K562 (cell line): ENCODE data around the gene PAPOLB. TPM values are rescaled to one million over a fixed set of nuclear protein-coding genes. Genes with fewer than 3 reads are reported as not detected.

Experiments used
- ATAC-seq: fragments of 200-7000 bp; cut with Tn5 transposase; 3 replicates; pipeline ENCODE4 v1.9.1; 2020; ENCODE audit warnings: moderate library complexity
- BruUV-seq: library from RNA; stranded (reverse); fragments of 400-500 nt; replicated peaks from 2 replicates; lab custom pipeline; 2021; lab: Mats Ljungman, UMichigan
- CTCF ChIA-PET: fragments of 300-600 bp; formaldehyde crosslinking; extraction: SDS; loops from one replicate; lab custom pipeline; 2021; ENCODE audit warnings: low intra/inter-chr PET ratio; lab: Yijun Ruan, JAX
- POLR2A ChIA-PET: fragments of 300-600, 350-650 bp; sonication (Branson Sonifier 250); formaldehyde crosslinking; extraction: SDS; loops from one replicate; lab custom pipeline; 2021; ENCODE audit warnings: antibody characterized with exemption, inconsistent platforms; lab: Yijun Ruan, JAX
- DNase-seq, 4 experiments: peaks; one replicate each; pipeline versions ENCODE4 v3.0.0 to v3.0.0-alpha.2; 2011 to 2018; ENCODE audit warnings: low spot score in 3 of 4, mixed read lengths in 3 of 4; ENCODE audit errors: extremely low read depth in 1 of 4
- FAIRE-seq: peaks from 2 replicates; lab custom pipeline; 2011; peaks lifted over from hg19 to GRCh38; lab: Jason Lieb, UNC
- H2AFZ ChIP-seq: 2 replicates; pipeline ENCODE4 v1.6.0; 2011; ENCODE audit warnings: low read depth, low read length, control low read depth, inconsistent platforms
- H3K27ac ChIP-seq: fragments of 200-600 bp; 3 replicates; pipeline ENCODE4 v1.8.0; 2011; ENCODE audit warnings: low read depth, mild to moderate bottlenecking, control low read depth, inconsistent platforms, low read length, moderate library complexity, mixed read lengths; ENCODE audit errors: extremely low read depth
- H3K27me3 ChIP-seq, 2 experiments: fragments of 300-600 bp in 1 of 2; 2 replicates in 1 of 2; 3 replicates in 1 of 2; pipeline versions ENCODE4 v1.6.0 to v1.8.0; 2011; ENCODE audit warnings: inconsistent platforms in 2 of 2, low read length in 2 of 2, mild to moderate bottlenecking in 1 of 2, mixed read lengths in 1 of 2, moderate library complexity in 1 of 2; ENCODE audit not compliant: control insufficient read depth in 2 of 2, insufficient read depth in 2 of 2
- H3K36me3 ChIP-seq: fragments of 300-600 bp; 3 replicates; pipeline ENCODE4 v1.8.0; 2011; ENCODE audit warnings: mild to moderate bottlenecking, low read length, inconsistent platforms; ENCODE audit not compliant: control insufficient read depth, insufficient read depth
- H3K4me1 ChIP-seq, 2 experiments: fragments of 200-600 bp in 1 of 2; replicated peaks in 1 of 2; 2 replicates in 1 of 2; 3 replicates in 1 of 2; pipeline versions ENCODE4 v1.5.1 to v1.8.0; 2011; ENCODE audit warnings: inconsistent platforms in 2 of 2, low read length in 2 of 2, mild to moderate bottlenecking in 1 of 2, mixed read lengths in 1 of 2, moderate library complexity in 1 of 2; ENCODE audit not compliant: control insufficient read depth in 2 of 2, insufficient read depth in 2 of 2
- H3K4me2 ChIP-seq: 2 replicates; pipeline ENCODE4 v1.6.1; 2011; ENCODE audit warnings: low read length, control low read depth, inconsistent platforms, mixed read lengths; ENCODE audit not compliant: insufficient read depth
- H3K4me3 ChIP-seq: fragments of 200-600 bp; sonication (generic), shearing (Covaris generic); 2 replicates; pipeline ENCODE4 v1.5.1; 2016; ENCODE audit warnings: control low read depth, inconsistent platforms
- H3K79me2 ChIP-seq: fragments of 200-600 bp; 3 replicates; pipeline ENCODE4 v1.8.0; 2011; ENCODE audit warnings: low read length, inconsistent platforms; ENCODE audit not compliant: control insufficient read depth, insufficient read depth
- H3K9ac ChIP-seq, 2 experiments: 2 replicates each; pipeline versions ENCODE4 v1.6.0 to v1.6.1; 2011; ENCODE audit warnings: low read depth in 2 of 2, low read length in 2 of 2, control low read depth in 1 of 2, inconsistent platforms in 1 of 2, mild to moderate bottlenecking in 1 of 2, mixed read lengths in 1 of 2; ENCODE audit not compliant: insufficient read depth in 1 of 2
- H3K9me1 ChIP-seq: one replicate; pipeline ENCODE4 v1.6.0; 2011; ENCODE audit warnings: inconsistent platforms, mild to moderate bottlenecking, low read length, moderate library complexity; ENCODE audit not compliant: control insufficient read depth, insufficient read depth
- H3K9me3 ChIP-seq: replicated peaks from 2 replicates; pipeline ENCODE4 v1.5.1; 2011; ENCODE audit warnings: low read depth, low read length, inconsistent platforms; ENCODE audit not compliant: control insufficient read depth, insufficient read depth
- H4K20me1 ChIP-seq: replicated peaks from 2 replicates; pipeline ENCODE4 v1.6.1; 2011; ENCODE audit warnings: low read length, inconsistent platforms, mixed read lengths; ENCODE audit not compliant: control insufficient read depth, insufficient read depth
- CBFB ChIP-seq: sonication (generic); formaldehyde crosslinking; IDR thresholded peaks from 2 replicates; pipeline ENCODE4 v1.4.0; 2020; ENCODE audit warnings: mild to moderate bottlenecking, missing genetic modification reagents
- CHCHD3 ChIP-seq: fragments of 250-450 bp; sonication (Bioruptor Pico); IDR thresholded peaks from 2 replicates; pipeline ENCODE4 v2.1.2; 2022; ENCODE audit warnings: mild to moderate bottlenecking
- CREB1 ChIP-seq, 2 experiments: sonication (generic) in 1 of 2; formaldehyde crosslinking in 1 of 2; IDR thresholded peaks; 2 replicates each; pipeline versions ENCODE4 v1.6.1 to v1.8.0; 2012 to 2022; ENCODE audit warnings: inconsistent platforms in 1 of 2, mild to moderate bottlenecking in 1 of 2, missing genetic modification reagents in 1 of 2, moderate library complexity in 1 of 2
- PHF21A ChIP-seq: fragments of 450-650 bp; IDR thresholded peaks from 2 replicates; pipeline ENCODE4 v1.6.1; 2017; ENCODE audit warnings: low read depth, borderline replicate concordance
- PYGO2 ChIP-seq: fragments of 450-650 bp; IDR thresholded peaks from 2 replicates; pipeline ENCODE4 v1.6.1; 2016; ENCODE audit warnings: mild to moderate bottlenecking, missing genetic modification characterization, moderate library complexity, missing compliant biosample characterization
- STAT5A ChIP-seq: IDR thresholded peaks from 2 replicates; pipeline ENCODE4 v1.6.1; 2012; ENCODE audit warnings: low read length, inconsistent platforms, borderline replicate concordance
- TEAD1 ChIP-seq, 2 experiments: fragments of 450-650 bp in 1 of 2; sonication (generic) in 1 of 2; formaldehyde crosslinking; IDR thresholded peaks; 2 replicates each; pipeline versions ENCODE4 v1.4.0 to v1.8.0; 2020 to 2022; ENCODE audit warnings: mild to moderate bottlenecking in 2 of 2, missing genetic modification reagents in 1 of 2
- TRIM24 ChIP-seq, 2 experiments: fragments of 450-650 bp; IDR thresholded peaks; 2 replicates each; pipeline ENCODE4 v1.6.1; 2016
- TRIM28 ChIP-seq: fragments of 450-650 bp; IDR thresholded peaks from 2 replicates; pipeline ENCODE4 v1.6.1; 2017
- ZBTB12 ChIP-seq: fragments of 250-450 bp; sonication (Bioruptor Pico); IDR thresholded peaks from 2 replicates; pipeline ENCODE4 v1.4.0; 2020
- ZBTB8A ChIP-seq: fragments of 450-650 bp; IDR thresholded peaks from 2 replicates; pipeline ENCODE4 v1.6.1; 2018; ENCODE audit warnings: mild to moderate bottlenecking, moderate library complexity; ENCODE audit not compliant: partially characterized antibody
- WGBS: fragments of 100-300 bp; shearing (Covaris generic); methylation state at CpG from one replicate; pipeline ENCODE4 v1.1.6; 2016; ENCODE audit warnings: low coverage, mixed read lengths; ENCODE audit not compliant: insufficient coverage; ENCODE audit errors: missing lambda C conversion rate; 5-methylcytosine and 5-hydroxymethylcytosine counted together
- in situ Hi-C: fragments of 300-500 bp; cut with MboI; formaldehyde crosslinking; loops from 4 replicates; pipeline ENCODE4 v1.15.0; 2018; ENCODE audit warnings: inconsistent platforms, mixed read lengths
- intact Hi-C: fragments of 100-400 bp; cut with micrococcal nuclease; formaldehyde crosslinking; loops from 2 replicates; pipeline ENCODE4 v1.14.2; 2022
- polyA plus RNA-seq, 8 experiments: library from polyadenylated mRNA; depleted of rRNA in 4 of 8; stranded (reverse) in 5 of 8; unstranded in 3 of 8; fragments of >200 nt; fragmentation: Nextera tagmentation in 2 of 8; fragmentation: Illumina TruSeq in 1 of 8; extraction: Ambion mirVana in 2 of 8; extraction: Trizol in 1 of 8; gene quantifications; 2 replicates each; pipeline versions ENCODE4 v1.2.1 to v1.2.3, GENCODE V29; 2011 to 2014; ENCODE audit warnings: inconsistent platforms in 1 of 8, missing spikeins in 1 of 8
- total RNA-seq, 7 experiments: library from RNA; depleted of rRNA in 6 of 7; stranded (reverse); fragments of >200 nt in 6 of 7; fragmentation: Illumina TruSeq in 2 of 7; extraction: Trizol in 2 of 7; gene quantifications; 2 replicates each; pipeline versions ENCODE4 v1.2.1 to v1.2.3, GENCODE V29; 2011 to 2021; ENCODE audit warnings: low replicate concordance in 1 of 7
- TF ChIP-seq, protein P1 (sequence below): sonication (generic); formaldehyde crosslinking; IDR thresholded peaks from 2 replicates; pipeline ENCODE4 v1.9.0; 2022; ENCODE audit warnings: mild to moderate bottlenecking, missing genetic modification reagents
- TF ChIP-seq, protein P2 (sequence below): sonication (generic); formaldehyde crosslinking; IDR thresholded peaks from 2 replicates; pipeline ENCODE4 v1.8.0; 2022; ENCODE audit warnings: mild to moderate bottlenecking, missing genetic modification reagents

Gene PAPOLB
- total and polyA plus RNA-seq, 9 of the 15 experiments (the other 6 are each of a cell fraction or from before 2014, with no cell fraction given) = 0.04 to 0.33 (median 0.16) TPM; not detected in 4

GRCh38 chr7:4882169-4883032 lies 20.6 kb upstream of the PAPOLB start:
- FAIRE-seq (peak; percentile 78), ATAC-seq (peak; percentile 51), DNase-seq (peak; percentile 29 to 60 (median 33))
- peaks cover 3% of the 10 kb centered on the region; the same call in 1 of the 3 replicates for H3K36me3 ChIP-seq
- H3K4me3 ChIP-seq = peak overlapping the region; percentile 70
- ChIA-PET POLR2A (interaction anchor here (0.6 to 1.4 kb wide), 5 partner anchors 9 to 121 kb away, joined by 3 to 4 read pairs (median 3); partner anchors contain the start of gene AP5Z1), CTCF (interaction anchor here (0.6 to 2.2 kb wide), 3 partner anchors 33 to 321 kb away, joined by 3 to 11 read pairs (median 6); no protein-coding TSS in a partner anchor)
- peak overlapping the region; percentile 78 for H3K4me2 ChIP-seq
- H3K79me2 ChIP-seq = peaks cover 4% of the 10 kb centered on the region; the same call in 2 of the 3 replicates
- H3K9me1 ChIP-seq = no peaks in the 10 kb centered on the region
- no peaks in the 10 kb centered on the region; the same call in 1 of the 2 replicates for H3K9me3 ChIP-seq
- intact Hi-C loops (loop anchor here (1.0 to 10.0 kb wide), 4 partner anchors 33 to 268 kb away; no protein-coding TSS in a partner anchor), in situ Hi-C loops (no loop called here)
- H3K9ac ChIP-seq = peak overlapping the region; percentile 71 to 96; a peak in 3 of 4 replicates
- BruUV-seq = TSS peak; percentile 59
- peaks cover 9 to 18% of the 10 kb centered on the region in 2 experiments for H3K4me1 ChIP-seq
- H3K27ac ChIP-seq = no peak overlapping the region; the same call in 2 of the 3 replicates
- 40% methylated on average over 35 of the region's 35 CpGs for WGBS
- no peaks in the 10 kb centered on the region for H4K20me1 ChIP-seq
- H3K27me3 ChIP-seq = no peaks in the 10 kb centered on the region
- H2AFZ ChIP-seq = peak overlapping the region; percentile 87
- TF ChIP-seq ZBTB12 (CRISPR knock-in tag) = no peak
- TF ChIP-seq ZBTB8A = no peak
- TF ChIP-seq PHF21A = no peak
- no peak for TF ChIP-seq CBFB (CRISPR knock-in tag)
- no peak for TF ChIP-seq TEAD1 (CRISPR knock-in tag; IDR thresholded peaks at IDR 0.05)
- no peak for TF ChIP-seq CHCHD3 (CRISPR knock-in tag)
- TF ChIP-seq CREB1 (IDR thresholded peaks at IDR 0.05) = 0 out of 2 replicates have a peak, but pooled peaks have one; percentile 27
- TF ChIP-seq CREB1 (CRISPR knock-in tag; IDR thresholded peaks at IDR 0.05) = no peak
- TF ChIP-seq PYGO2 = no peak
- no peak for TF ChIP-seq TRIM28
- TF ChIP-seq, protein P1, sequence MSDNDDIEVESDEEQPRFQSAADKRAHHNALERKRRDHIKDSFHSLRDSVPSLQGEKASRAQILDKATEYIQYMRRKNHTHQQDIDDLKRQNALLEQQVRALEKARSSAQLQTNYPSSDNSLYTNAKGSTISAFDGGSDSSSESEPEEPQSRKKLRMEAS (CRISPR knock-in tag) = no peak
- no peak for TF ChIP-seq STAT5A
- TF ChIP-seq, protein P2, sequence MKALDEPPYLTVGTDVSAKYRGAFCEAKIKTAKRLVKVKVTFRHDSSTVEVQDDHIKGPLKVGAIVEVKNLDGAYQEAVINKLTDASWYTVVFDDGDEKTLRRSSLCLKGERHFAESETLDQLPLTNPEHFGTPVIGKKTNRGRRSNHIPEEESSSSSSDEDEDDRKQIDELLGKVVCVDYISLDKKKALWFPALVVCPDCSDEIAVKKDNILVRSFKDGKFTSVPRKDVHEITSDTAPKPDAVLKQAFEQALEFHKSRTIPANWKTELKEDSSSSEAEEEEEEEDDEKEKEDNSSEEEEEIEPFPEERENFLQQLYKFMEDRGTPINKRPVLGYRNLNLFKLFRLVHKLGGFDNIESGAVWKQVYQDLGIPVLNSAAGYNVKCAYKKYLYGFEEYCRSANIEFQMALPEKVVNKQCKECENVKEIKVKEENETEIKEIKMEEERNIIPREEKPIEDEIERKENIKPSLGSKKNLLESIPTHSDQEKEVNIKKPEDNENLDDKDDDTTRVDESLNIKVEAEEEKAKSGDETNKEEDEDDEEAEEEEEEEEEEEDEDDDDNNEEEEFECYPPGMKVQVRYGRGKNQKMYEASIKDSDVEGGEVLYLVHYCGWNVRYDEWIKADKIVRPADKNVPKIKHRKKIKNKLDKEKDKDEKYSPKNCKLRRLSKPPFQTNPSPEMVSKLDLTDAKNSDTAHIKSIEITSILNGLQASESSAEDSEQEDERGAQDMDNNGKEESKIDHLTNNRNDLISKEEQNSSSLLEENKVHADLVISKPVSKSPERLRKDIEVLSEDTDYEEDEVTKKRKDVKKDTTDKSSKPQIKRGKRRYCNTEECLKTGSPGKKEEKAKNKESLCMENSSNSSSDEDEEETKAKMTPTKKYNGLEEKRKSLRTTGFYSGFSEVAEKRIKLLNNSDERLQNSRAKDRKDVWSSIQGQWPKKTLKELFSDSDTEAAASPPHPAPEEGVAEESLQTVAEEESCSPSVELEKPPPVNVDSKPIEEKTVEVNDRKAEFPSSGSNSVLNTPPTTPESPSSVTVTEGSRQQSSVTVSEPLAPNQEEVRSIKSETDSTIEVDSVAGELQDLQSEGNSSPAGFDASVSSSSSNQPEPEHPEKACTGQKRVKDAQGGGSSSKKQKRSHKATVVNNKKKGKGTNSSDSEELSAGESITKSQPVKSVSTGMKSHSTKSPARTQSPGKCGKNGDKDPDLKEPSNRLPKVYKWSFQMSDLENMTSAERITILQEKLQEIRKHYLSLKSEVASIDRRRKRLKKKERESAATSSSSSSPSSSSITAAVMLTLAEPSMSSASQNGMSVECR (CRISPR knock-in tag) = peak; percentile 10; the same call in 1 of the 2 replicates
- TF ChIP-seq TRIM24 (IDR thresholded peaks at IDR 0.05) = no peak
